GM18517 (cell line): Measurements from ENCODE around the gene COL5A2.

ENCODE experiments used
- ATAC-seq: cut with Tn5 transposase; IDR thresholded peaks from one replicate; pipeline ENCODE4 v1.9.1; 2021; ENCODE audit warnings: mild to moderate bottlenecking, moderate library complexity; ENCODE audit not compliant: unreplicated experiment

COL5A2 gene

DNA sequence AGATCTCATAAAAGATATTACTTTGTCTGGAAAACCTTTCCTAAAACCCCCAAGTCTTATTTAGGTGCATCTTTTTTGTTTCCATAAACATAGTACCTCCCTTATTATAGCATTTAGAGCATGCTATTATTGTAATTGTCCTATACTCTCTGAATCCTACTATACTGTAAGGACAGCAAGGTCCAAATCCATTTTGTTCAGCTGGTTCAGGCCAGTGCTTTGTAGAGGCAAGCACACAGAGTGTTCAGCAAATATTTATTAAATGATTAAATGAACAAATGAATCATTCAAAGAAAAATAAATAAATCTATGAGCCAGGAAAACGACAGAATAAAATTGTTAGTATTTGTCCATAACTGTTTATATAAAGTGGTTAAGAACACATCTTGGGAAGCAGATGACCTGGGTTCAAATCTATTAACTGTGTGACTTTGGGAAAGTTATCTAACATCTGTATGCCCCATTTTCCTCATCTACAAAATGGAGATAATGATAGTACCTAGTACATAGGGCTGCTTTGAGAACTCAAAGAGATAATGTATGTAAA is 119.4 kb downstream of the COL5A2 start:
- no peak for ATAC-seq

GRCh38 chr2:189057316-189057715 is 122.2 kb downstream of the COL5A2 start:
- ATAC-seq, result no peak

DNA sequence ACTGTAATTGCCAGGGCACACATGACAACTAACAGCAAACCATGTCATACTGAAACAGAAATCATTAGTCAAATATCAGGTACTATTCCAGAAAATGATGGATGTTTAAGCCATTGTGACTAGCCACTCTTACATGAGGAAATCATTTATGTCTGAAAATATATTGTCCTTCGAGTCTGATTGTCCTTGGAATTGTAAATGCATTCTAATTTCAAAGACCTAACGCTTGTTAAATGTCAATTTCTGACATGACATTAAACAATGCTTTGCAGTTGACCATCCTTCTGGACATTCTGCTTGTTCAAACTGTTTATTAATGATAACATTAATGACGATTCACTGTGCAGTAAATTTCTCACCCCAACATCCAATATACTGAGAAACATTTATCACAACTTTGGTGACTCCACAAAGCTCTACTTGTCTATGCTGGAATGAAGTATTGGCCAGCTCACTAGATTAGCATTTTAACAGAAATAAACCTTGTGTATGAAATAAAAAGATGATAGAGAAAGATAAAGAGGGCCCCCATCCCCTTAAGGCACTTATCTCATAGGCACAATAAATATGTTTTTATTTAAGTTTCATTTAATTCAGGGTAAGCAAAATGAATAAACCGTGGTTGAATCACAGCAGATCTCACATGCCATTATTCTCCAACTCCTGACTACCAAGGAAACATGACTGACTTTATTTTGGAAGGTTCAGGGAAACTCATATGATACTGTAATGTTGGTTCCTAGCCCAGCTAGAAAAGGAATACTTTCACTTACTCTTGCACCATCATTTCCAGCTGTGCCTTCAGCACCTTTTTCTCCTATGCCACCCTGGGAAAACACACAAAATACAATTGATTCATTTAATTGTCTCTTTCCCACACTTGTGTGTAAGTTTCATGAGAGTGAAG is 123.1 kb downstream of the COL5A2 start:
- no peak for ATAC-seq

GRCh38 chr2:189050165-189050712 is 129.3 kb downstream of the COL5A2 start:
- ATAC-seq, result no peak

- ATAC-seq, result no peak
Measured at GRCh38 chr2:189049709-189050164, 129.8 kb downstream of the COL5A2 start.

DNA sequence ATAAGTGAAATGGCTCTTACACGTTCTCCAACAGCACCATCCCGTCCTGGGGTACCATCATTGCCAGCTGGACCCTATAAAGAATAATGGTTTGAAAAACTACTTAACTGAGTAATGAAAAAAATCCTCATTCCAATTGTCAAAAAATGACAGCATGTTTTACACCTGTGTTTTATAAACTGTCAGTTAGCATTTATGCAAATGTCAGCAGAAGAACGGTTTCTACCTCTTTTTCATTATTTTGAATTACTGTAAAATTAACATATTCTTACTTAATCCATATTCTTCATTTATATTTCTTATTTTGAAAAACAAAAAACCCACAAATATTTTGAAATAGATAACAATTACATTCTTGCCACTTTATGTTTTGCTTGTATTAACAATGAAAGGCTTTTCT is 131.4 kb downstream of the COL5A2 start:
- no peak for ATAC-seq

DNA sequence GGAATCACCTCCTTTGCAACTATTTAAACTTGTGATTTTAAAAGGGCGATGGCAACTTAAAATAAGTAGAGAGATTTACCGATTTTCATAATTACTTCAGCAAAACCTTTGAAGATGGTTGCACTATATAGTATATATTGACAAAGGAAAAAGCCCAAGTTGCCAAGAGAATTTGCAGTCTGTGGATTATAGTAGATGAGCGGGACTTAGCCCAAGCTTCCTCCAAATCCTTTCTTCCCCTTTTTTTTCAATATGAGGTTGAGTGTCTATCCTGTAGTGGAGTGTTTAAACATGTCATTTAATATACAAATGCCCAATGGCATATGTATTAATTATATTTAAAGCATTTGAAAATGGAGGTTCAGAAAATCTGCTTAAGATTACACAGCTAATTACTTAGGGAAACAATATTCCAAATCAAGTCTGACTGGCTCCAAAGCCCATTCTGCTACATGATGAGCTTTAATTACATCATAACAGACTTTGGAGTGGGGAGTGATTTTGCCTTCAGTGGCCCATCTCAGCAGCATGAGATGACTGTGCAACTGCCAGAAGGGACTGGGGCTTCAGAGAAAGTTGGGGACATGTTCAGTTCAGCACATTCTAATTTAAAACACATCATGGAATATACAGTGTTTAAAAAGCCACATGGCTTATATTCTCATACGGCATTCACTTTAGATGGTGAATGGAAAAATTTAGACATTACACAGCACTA is 132.2 kb downstream of the COL5A2 start:
- no peak for ATAC-seq

DNA sequence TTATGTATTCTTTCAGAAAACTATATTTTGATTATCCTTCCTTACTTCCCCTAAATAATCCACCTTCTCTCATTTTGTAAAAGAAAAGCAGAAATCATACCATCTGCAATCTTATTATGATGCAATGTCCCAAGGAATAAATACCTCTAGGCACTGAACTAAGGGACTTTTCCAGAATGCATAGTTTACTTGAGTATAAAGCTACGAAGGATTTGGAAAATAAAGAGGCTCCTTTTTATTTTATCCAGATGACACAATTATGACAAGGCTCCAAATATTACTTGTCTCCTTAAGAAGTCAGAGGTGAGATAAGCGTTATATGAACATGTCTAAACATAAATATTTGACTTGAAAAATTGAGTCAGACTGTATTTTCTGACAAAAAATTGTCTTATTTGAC is 133.2 kb downstream of the COL5A2 start:
- ATAC-seq, result no peak

- ATAC-seq, result no peak
Measured at GRCh38 chr2:189045836-189046235, 133.7 kb downstream of the COL5A2 start.

- ATAC-seq, result no peak
Measured at GRCh38 chr2:189037518-189037917, 142.0 kb downstream of the COL5A2 start.

GRCh38 chr2:189024901-189025618 is 154.5 kb downstream of the COL5A2 start:
- ATAC-seq, result peak; percentile 83

DNA sequence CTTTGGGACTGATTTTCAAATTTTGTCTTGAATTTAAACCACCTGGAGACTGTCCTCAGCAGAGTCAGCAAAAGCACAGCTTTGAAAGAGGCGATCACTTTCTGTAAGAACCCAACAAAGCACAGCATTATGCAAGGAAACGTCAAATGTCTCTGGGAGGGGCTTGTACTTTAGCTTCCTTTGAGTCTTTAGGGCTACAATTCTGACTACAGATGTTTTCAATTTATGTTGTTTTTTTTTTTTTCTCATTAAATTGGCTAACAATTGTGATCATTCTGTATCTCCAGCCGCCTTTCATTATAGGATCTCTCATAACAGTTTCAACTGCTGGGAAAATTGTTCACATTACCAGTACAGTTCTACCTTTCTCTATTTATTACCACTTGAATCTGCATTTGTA is 157.1 kb downstream of the COL5A2 start:
- ATAC-seq, result no peak

- no peak for ATAC-seq
Measured at GRCh38 chr2:189022053-189022481, 157.5 kb downstream of the COL5A2 start.

DNA sequence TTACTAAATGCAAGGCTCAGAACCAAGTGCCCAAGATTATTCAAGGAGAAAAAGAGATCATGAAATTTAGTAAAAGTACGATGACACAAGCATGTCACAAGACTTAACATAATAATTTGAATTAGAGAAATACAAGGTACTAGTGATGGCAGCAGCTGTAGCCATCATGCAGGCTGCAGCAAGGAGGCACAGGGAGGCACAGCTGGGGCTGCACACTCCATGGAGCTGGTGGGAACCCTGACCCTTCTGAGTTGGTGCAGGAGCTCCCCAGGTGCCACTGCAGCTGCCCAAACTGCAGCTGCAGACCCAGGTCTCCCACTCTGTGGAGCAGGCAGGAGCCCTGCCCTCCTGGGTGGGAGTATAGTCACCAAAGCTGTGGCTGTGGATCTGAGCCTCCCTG is 159.4 kb downstream of the COL5A2 start:
- no peak for ATAC-seq

DNA sequence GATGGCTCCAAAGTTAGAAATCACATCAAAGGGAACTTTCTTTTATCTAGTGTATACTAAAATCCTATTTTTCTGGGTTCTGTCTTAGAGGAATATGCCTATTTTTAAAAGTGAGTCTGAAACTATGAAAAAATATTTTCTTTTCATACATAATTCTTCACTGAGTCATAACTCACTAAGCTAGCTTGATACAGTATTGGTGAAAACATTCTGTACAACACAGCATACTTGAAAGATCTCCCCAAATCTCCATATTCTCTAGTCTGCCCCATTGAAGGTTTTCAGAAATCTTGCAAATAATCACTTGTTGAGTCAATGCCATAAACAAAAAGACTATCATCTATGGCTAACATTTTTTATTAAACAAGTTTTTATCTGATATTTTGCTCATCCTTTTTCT is 160.9 kb downstream of the COL5A2 start:
- ATAC-seq, result no peak

DNA sequence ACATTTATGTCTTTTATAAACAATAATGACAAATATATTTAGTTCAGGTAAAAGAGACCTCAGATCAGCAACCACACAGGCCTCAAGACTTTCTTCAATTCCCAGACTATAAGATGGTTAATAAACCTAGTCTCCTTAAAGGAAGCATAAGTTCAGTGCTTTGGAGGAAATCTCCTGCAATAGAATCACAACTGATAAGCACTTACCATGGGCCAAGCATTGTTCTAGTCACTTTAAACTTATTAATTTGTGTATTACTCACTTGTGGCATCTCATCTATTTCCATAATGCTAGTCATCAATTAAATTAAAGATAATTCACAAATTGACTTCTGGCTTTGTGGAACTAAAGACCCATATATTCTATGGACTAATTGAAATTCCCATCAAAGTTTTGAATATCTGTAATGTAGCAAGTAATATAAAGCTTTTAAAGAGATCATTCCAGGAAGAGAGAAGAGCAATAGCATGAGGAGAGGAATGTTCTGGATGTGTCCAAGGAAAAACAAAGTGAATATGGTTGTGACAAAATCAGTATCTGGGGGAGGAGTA is 163.2 kb downstream of the COL5A2 start:
- ATAC-seq, result no peak

- ATAC-seq, result no peak
Measured at GRCh38 chr2:189015359-189015758, 164.2 kb downstream of the COL5A2 start.

GRCh38 chr2:189014449-189015138 is 165.0 kb downstream of the COL5A2 start:
- no peak for ATAC-seq

- ATAC-seq, result no peak
Measured at GRCh38 chr2:189013671-189014448, 165.7 kb downstream of the COL5A2 start.
